Endodermal cell (in vitro differentiated cells): ENCODE results near the gene TYK2. TPM values are rescaled to one million over a fixed set of nuclear protein-coding genes. Genes with fewer than 3 reads are reported as not detected.
"Not testable (repeated sequence)": the region's sequence is repeated elsewhere in the genome, so short reads cannot be mapped to it uniquely, and the experiment has no call there.

Experiments used
- DNase-seq: peaks from one replicate; pipeline ENCODE4 v3.0.0-alpha.2; 2017
- H3K27ac ChIP-seq: 2 replicates; pipeline ENCODE4 v1.5.1; 2013; ENCODE audit warnings: mild to moderate bottlenecking, low read depth, low read length, moderate library complexity
- H3K27me3 ChIP-seq: 2 replicates; pipeline ENCODE4 v1.6.1; 2013; ENCODE audit warnings: mild to moderate bottlenecking, low read length, moderate library complexity; ENCODE audit not compliant: insufficient read depth, control insufficient read depth, poor library complexity, severe bottlenecking
- H3K36me3 ChIP-seq: 2 replicates; pipeline ENCODE4 v1.7.0; 2013; ENCODE audit warnings: mild to moderate bottlenecking, low read length, moderate library complexity; ENCODE audit not compliant: control insufficient read depth, insufficient read depth
- H3K4me1 ChIP-seq: one replicate; pipeline ENCODE4 v1.7.0; 2013; ENCODE audit warnings: low read length; ENCODE audit not compliant: control insufficient read depth, insufficient read depth
- H3K4me3 ChIP-seq: 2 replicates; pipeline ENCODE4 v1.5.1; 2013; ENCODE audit warnings: mild to moderate bottlenecking, low read length, moderate library complexity
- H3K9ac ChIP-seq: 2 replicates; pipeline ENCODE4 v1.6.1; 2013; ENCODE audit warnings: mild to moderate bottlenecking, low read length, moderate library complexity; ENCODE audit not compliant: poor library complexity, severe bottlenecking; ENCODE audit errors: extremely low read depth
- H3K9me3 ChIP-seq: 2 replicates; pipeline ENCODE4 v1.6.1; 2013; ENCODE audit warnings: mild to moderate bottlenecking, low read length, moderate library complexity; ENCODE audit not compliant: control insufficient read depth
- H3K27ac Mint-ChIP-seq: 2 replicates; pipeline ENCODE4 v1.8.0; 2020; ENCODE audit warnings: mixed read lengths
- H3K27me3 Mint-ChIP-seq: 2 replicates; pipeline ENCODE4 v1.8.0; 2021; ENCODE audit warnings: mild to moderate bottlenecking, mixed read lengths; ENCODE audit not compliant: insufficient read depth
- H3K36me3 Mint-ChIP-seq: 2 replicates; pipeline ENCODE4 v1.8.0; 2020; ENCODE audit warnings: low read depth, mixed read lengths
- H3K4me1 Mint-ChIP-seq: 2 replicates; pipeline ENCODE4 v1.8.0; 2020; ENCODE audit warnings: mixed read lengths
- H3K4me3 Mint-ChIP-seq: 2 replicates; pipeline ENCODE4 v1.8.0; 2020; ENCODE audit warnings: mild to moderate bottlenecking, moderate library complexity, mixed read lengths
- H3K9me3 Mint-ChIP-seq: 2 replicates; pipeline ENCODE4 v1.8.0; 2020; ENCODE audit warnings: mild to moderate bottlenecking, mixed read lengths
- WGBS, 2 experiments: methylation state at CpG; one replicate each; pipeline versions ENCODE4 v1.1.5 to v1.1.7; 2013; ENCODE audit warnings: missing lambda C conversion rate in 2 of 2, mixed read lengths in 1 of 2; ENCODE audit not compliant: insufficient coverage in 1 of 2, insufficient read length in 1 of 2; 5-methylcytosine and 5-hydroxymethylcytosine counted together
- total RNA-seq, 2 donors: library from RNA; stranded (reverse); fragmentation: NEBNext Ultra II Directional in 1 of 2; extraction: Animal tissue kit (Norgen Biotek cat#: 25700) in 1 of 2; gene quantifications; 2 replicates in 1 of 2; 3 replicates in 1 of 2; pipeline ENCODE4 v1.2.1, GENCODE V29; 2021
- TF ChIP-seq, protein P1 (sequence below): fragments of 200-600 bp; sonication (generic); conservative IDR thresholded peaks from 2 replicates; pipeline ENCODE4 v1.5.0; 2021; ENCODE audit warnings: antibody characterized with exemption, mild to moderate bottlenecking

Gene TYK2
- total RNA-seq, 2 donors from 2014 or later: 63.5 to 65.8 TPM

DNA sequence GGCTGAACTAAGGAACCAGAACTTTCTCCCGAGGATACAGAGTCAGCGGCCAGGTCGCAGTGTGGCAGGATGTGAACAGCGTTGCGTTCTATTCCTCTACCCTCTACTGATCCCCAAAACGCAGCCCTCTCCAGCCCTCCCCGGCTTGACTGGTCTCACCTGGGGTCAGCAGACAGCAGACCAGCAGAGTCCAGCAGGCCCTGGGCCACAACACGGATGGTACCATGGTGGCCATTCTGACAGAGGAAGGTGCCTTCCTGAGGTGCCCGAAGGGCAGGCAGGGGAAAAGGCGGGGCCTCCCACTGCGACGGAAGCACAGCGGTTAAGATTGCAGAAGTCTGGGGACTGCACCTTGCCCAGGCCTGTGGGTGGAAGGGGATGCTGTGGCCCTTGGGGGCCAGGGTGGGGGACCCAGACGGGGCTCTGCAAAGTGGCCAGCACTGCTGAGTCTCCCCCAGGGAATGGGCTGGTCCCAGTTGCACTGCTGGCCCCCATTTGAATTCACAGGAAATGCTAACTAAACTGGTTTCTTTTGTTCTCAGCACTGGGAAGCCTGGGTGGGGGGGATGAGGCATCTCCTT, 40.9 kb downstream of the TYK2 start, which contains the start of gene ICAM3:
ICAM3 (minus strand) TSS at position 245 of the 581 bp plus-strand sequence; CDS start at position 235, 10 bp downstream.
- no peak within 1 kb of the TSS for H3K27ac Mint-ChIP-seq
- Histone ChIP-seq H3K27me3 (no peaks in the 10 kb centered on the region), H3K36me3 (no peaks in the 10 kb centered on the region), H3K9me3 (no peaks in the 10 kb centered on the region), H3K4me3 (no peak within 1 kb of the TSS), H3K27ac (no peak within 1 kb of the TSS), H3K4me1 (no peaks in the 10 kb centered on the region), H3K9ac (no peak within 1 kb of the TSS)
- no peaks in the 10 kb centered on the region for H3K36me3 Mint-ChIP-seq
- TF ChIP-seq, protein P1, sequence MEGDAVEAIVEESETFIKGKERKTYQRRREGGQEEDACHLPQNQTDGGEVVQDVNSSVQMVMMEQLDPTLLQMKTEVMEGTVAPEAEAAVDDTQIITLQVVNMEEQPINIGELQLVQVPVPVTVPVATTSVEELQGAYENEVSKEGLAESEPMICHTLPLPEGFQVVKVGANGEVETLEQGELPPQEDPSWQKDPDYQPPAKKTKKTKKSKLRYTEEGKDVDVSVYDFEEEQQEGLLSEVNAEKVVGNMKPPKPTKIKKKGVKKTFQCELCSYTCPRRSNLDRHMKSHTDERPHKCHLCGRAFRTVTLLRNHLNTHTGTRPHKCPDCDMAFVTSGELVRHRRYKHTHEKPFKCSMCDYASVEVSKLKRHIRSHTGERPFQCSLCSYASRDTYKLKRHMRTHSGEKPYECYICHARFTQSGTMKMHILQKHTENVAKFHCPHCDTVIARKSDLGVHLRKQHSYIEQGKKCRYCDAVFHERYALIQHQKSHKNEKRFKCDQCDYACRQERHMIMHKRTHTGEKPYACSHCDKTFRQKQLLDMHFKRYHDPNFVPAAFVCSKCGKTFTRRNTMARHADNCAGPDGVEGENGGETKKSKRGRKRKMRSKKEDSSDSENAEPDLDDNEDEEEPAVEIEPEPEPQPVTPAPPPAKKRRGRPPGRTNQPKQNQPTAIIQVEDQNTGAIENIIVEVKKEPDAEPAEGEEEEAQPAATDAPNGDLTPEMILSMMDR: no peak
- DNase-seq: peak; percentile 66
- peaks cover 5% of the 10 kb centered on the region for H3K4me1 Mint-ChIP-seq
- H3K27me3 Mint-ChIP-seq: no peaks in the 10 kb centered on the region
- 67 to 74% methylated on average over 9 to 14 of the region's 14 CpGs for WGBS, 2 experiments
- no peaks in the 10 kb centered on the region for H3K9me3 Mint-ChIP-seq
- H3K4me3 Mint-ChIP-seq: no peak within 1 kb of the TSS

DNA sequence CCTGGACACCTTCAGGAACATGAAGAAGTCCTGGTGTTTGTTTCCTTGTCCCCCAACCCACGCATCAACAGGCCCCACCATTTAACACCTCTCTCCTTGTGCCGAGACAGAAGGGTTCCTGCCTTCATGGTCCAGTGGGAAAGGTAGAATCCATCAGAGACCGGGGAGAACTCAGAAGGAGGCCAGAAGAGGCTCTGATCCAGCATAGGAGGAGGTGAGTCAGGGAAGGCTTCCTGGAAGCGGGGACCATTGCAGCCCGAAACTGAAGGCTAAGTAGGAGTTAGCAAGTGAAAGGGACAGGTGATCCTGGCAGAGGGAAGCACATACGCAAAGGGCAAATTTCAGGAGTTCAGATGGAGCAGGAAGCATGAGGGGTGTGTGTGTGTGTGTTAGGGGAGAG, 41.4 kb downstream of the TYK2 start:
- H3K4me3 Mint-ChIP-seq: no peak overlapping the region

GRCh38 chr19:10336725-10337124, 43.6 kb downstream of the TYK2 start:
- H3K9me3 Mint-ChIP-seq, H3K27me3 Mint-ChIP-seq: not testable (repeated sequence)
- WGBS, 2 experiments: 89 to 94% methylated on average over 7 to 9 of the region's 9 CpGs

More for the DNA sequence above, 41.4 kb downstream of the TYK2 start:
- Histone ChIP-seq H3K36me3 (no peaks in the 10 kb centered on the region), H3K27me3 (no peaks in the 10 kb centered on the region), H3K4me3 (no peak overlapping the region), H3K9me3 (no peaks in the 10 kb centered on the region), H3K27ac (no peak overlapping the region), H3K9ac (no peak overlapping the region), H3K4me1 (no peaks in the 10 kb centered on the region)
- 84 to 86% methylated on average over 5 to 6 of the region's 6 CpGs for WGBS, 2 experiments
- Mint-ChIP-seq H3K9me3 (no peaks in the 10 kb centered on the region), H3K4me1 (peaks cover 5% of the 10 kb centered on the region), H3K27ac (no peak overlapping the region), H3K36me3 (no peaks in the 10 kb centered on the region), H3K27me3 (no peaks in the 10 kb centered on the region)
- TF ChIP-seq, protein P1: no peak
- no peak for DNase-seq

More at GRCh38 chr19:10336725-10337124, 43.6 kb downstream of the TYK2 start:
- H3K27me3 ChIP-seq, H3K4me3 ChIP-seq, H3K4me1 ChIP-seq, H3K9ac ChIP-seq, H3K4me3 Mint-ChIP-seq, H3K27ac Mint-ChIP-seq, H3K36me3 ChIP-seq, H3K27ac ChIP-seq, DNase-seq, H3K9me3 ChIP-seq, H3K36me3 Mint-ChIP-seq: not testable (repeated sequence)
- peaks cover 12% of the 10 kb centered on the region for H3K4me1 Mint-ChIP-seq
